T-helper 2 cell (primary cell): ENCODE data around the gene PPT1.

Source experiments
- DNase-seq, 5 experiments: peaks; one replicate each; pipeline versions ENCODE4 v3.0.0 to v3.0.0-alpha.2; 2012 to 2022

Gene PPT1

GRCh38 chr1:40092241-40092640 is 4.8 kb downstream of the PPT1 start:
- no peak for DNase-seq

GRCh38 chr1:40090652-40091355 is 6.2 kb downstream of the PPT1 start:
- no peak for DNase-seq

DNA sequence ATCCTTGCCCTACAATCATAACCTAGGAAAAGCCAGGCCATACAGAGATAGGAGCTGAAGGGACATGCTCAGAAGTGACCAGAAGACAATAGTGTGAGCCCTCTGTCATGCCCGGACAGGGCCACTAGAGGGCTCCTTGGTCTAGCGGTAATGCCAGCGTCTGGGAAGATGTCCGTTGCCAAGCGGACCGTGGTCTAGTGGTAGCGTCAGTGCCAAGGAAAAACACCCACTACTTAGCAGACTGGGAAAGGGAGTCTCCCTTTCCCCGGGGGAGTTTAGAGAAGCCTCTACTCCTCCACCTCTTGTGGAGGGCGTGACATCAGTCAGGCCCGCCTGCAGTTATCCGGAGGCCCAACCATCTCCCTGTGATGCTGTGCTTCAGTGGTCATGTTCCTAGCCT is 12.3 kb downstream of the PPT1 start:
- DNase-seq: peak in 1 of 5 experiments; percentile 16

DNA sequence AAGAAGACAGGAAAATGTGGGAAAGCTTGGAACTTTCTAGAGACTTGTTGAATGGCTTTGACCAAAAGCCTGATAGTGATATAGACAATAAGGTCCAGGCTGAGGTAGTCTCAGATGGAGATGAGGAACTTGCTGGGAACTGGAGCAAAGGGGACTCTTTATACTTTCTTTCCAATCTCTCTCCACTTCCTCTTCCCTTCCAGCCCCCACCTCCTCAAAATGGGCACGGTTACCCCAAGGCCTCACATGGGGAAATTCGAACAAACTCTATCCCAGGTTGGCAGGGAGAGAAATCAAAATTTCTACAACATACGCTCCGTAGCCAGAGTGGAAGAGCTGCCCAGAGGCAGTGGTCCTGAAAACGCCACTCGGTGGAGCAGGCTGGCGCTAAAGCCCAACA is 15.2 kb downstream of the PPT1 start:
- no peak for DNase-seq

DNA sequence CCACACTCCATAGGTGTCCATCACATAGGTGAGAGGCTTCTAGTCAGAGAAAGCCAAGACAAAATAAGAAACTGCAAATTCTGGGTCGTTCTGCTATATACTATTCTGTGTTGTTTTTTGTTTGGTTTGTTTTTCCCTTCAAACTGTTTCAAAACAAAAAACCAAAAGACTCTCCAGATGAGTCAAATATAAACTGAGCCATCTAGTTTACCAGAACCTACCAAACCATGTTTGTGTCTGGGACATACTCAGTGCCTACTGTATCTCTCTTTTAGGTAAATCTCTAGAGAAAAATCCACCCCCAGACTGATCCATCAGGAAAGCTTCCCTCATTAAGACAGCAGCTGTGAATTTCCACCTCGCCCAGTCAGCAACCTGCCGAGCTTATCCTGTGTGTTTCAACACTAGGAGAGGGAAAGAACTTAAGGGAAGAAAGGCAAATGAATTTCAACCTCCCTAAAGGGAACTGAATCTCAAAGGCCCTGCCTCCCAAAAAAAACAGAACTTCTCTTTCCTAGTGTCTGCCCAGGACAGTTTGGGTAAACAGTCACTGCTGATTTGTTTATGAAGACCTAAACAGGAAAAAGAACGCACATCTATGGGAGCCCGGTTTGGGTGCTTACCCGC is 17.2 kb downstream of the PPT1 start:
- DNase-seq: peak in 1 of 5 experiments; percentile 65

DNA sequence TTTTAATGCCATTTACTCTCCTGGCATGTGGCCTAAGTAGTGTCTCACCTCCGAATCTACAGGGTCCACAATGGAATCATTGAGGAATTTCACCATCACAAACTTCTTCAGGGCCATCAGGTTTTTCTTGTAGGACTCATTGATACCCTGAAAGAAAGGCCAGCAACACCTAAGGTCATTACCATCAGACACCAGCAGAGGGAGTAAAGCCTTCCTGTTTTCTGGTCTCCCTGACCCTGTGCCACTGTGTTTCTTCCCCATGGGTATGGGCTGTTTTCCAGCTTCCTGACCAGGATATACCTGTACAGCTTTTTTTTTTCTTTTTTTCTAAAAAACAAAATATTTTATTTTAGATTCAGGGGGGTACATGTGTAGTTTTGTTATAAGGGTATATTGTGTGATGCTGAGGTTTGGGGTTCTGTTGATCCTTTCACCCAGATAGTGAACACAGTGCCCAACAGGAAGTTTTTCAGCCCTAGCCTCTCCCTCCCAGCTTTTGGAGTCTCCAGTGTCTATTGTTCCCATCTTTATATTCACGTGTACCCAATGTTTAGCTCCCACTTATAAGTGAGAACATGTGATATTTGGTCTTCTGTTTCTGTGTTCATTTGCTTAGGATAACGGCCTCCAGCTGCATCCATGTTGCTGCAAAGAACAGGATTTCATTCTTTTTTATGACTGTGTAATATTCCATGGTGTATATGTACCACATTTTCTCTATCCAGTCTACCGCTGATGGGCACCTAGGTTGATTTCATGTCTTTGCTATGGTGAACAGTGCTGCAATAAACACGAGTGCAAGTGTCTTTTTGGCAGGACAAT is 18.3 kb downstream of the PPT1 start:
- peak in 3 of 5 experiments; percentile 16 to 66 (median 17) for DNase-seq

- no peak for DNase-seq
Observed at GRCh38 chr1:40076895-40077312, 20.1 kb downstream of the PPT1 start.

GRCh38 chr1:40075266-40075665 is 21.8 kb downstream of the PPT1 start:
- no peak for DNase-seq

DNA sequence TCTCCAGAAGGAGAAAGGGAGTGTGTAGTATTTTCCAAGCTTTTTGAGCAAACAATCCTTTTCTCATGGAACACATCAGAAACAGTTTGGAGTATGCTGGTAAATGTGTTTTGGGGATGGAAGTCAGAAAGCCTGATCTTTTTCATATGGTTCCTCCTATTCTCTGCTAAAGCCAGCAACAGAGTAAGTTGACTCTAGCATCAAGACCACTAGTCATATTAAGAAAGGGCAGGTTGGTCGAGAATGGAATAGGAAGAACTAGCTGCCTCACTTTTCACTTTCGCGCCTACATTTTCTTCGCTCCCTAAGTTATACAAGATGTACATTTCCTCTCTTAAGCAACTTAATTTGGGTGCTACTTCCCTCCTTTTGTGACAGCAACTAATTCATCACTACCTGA is 24.0 kb downstream of the PPT1 start:
- no peak for DNase-seq

DNA sequence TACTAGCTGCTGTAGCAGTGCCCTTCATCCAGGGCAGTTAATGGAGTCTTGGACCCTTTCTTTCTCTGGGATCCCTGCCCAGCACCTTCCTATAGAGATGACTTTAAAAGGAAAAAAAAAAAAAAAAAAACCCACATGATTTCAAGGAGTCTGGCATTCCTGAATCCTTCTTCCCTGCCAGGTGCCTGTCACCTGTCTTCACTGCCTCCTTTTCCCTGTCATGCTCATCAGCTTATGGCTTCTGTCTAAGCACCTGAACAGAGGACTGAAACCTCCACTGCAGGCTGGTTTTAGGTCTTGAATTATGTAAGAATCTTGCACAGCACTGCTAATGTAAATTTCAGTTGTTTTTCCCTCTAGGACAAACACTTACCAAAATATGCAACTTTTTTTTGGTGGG is 24.9 kb downstream of the PPT1 start:
- no peak for DNase-seq

DNA sequence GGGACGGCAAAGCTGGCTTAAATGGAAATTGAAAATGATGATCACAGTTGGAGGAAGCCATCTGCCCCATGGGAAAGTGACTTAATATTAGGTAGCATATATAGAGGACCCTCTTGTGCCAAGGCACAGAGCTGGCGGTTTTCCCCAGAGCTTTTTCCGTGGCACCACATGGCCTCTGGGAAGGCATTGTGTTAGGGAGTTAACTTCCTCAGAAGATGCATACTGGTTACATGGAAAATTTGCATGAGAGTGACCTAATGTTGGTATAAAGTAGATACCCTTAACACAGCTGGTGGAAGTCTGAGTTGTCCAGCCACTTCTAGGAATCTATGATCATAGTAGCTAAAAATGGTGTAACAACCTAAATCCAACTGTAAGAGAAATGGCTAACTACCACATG is 29.2 kb downstream of the PPT1 start:
- DNase-seq: no peak

- DNase-seq: no peak
Observed at GRCh38 chr1:40067023-40067422, 30.0 kb downstream of the PPT1 start.

DNA sequence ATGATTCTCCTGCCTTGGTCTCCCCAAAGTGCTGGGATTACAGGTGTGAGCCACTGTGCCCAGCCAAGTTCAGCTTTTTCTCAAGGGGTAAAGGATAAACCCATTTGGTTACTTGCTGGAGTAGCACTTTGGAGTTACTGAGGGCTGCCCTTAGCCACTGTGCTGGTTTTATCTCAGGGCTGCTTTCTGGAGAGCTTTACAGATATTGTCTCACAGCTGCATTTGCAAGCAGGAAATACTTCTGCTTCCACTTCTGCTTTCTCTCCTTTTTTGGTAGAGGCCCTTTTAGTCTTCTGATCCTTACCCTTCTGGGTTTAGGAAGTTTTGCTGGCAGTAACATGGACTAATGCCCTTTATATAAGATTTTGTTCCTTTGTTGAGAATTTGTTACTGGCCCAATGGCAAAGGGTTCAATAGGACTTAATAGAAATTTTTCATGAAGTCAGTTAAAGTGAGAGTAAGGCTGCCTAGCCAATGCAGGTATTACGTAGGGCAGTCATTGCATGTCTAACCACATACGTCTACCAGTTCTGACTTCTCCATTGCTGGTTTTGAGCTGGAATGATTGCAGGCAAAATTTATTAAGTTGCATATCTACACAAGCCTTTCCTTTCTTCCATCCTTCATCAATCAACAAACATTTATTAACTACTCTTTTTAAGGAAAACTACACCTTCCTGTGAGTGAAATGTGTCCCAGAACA is 32.1 kb downstream of the PPT1 start:
- peak in 1 of 5 experiments; percentile 26 for DNase-seq

GRCh38 chr1:40059960-40060750 is 36.9 kb downstream of the PPT1 start:
- peak in 1 of 5 experiments; percentile 61 for DNase-seq

DNA sequence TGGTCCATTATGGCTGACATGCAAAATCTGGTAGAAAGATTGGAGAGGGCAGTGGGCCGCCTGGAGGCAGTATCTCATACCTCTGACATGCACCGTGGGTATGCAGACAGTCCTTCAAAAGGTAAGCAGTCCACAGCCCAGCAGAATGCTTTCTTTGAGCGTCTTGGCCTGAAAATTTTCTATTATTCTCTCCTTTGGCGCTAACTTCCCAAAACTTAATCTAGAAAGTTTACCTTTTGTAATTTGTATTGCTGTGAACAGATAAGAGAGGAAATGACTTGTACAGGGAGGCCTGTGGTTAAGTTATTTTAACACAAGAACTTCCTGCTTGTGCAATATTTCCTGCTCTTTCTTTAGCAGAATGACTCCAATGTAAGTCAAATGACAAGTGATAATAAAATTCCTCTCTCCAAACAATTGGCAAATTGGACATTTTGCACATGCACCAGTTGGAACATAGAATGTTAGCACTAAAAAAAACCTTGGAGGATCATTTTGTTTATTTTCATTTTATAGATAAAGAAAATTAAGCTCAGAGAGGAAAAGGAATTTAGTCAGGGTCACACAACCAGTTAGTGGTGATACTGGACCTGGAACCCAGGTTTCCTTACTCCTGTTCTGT is 37.6 kb downstream of the PPT1 start:
- DNase-seq: peak in 2 of 5 experiments; percentile 44 to 77

GRCh38 chr1:40058453-40059337 is 38.4 kb downstream of the PPT1 start:
- DNase-seq: peak in 1 of 5 experiments; percentile 26

DNA sequence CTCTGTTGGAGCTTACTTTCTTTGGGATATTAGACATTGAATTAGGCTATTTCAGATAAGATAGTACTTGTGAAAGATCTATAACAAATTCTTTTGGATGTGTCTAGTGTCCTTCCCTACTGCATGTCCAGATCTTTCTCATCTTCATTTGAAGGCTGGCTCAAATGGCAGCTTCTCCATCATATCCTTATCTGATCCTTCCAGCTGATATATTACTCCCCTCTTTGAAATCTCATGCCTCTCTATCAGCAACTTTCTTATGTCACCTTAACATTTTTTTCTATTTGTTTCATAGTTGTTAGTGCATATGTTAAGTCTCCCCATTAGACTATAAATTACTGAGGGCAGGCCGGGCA is 39.0 kb downstream of the PPT1 start:
- no peak for DNase-seq

DNA sequence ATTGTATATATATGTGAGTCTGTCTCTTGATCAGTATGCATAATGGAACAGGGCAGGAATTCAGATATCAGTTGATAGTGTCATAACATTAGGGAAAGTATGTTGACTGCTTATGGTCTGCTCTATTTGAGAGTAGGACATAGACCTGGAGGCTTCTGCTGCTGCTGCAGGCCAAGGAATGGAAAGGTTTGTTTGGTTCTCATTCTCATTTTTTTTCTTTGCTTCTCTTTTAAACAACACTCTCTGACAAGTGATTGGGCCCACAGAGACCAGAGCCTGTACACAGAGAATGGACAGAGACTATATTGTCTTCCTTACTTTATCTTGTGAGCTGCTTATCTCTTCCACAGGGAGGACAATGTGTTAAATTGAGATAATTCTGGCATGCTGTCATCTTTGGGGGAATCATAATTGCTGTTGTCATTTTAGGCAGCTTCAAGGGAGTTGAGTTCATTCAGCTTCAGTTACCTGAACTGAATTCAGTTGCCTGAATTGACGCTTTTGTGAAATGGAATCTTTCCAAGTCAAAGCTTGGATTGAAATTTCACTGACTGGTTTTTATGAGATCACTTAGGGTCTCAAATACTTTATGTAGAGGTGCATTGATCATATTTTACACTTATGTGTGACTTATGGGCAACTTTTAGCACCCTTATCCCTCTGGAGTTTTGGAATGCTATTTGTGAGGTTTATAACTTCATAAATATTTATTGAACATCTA is 39.6 kb downstream of the PPT1 start:
- DNase-seq: no peak

DNA sequence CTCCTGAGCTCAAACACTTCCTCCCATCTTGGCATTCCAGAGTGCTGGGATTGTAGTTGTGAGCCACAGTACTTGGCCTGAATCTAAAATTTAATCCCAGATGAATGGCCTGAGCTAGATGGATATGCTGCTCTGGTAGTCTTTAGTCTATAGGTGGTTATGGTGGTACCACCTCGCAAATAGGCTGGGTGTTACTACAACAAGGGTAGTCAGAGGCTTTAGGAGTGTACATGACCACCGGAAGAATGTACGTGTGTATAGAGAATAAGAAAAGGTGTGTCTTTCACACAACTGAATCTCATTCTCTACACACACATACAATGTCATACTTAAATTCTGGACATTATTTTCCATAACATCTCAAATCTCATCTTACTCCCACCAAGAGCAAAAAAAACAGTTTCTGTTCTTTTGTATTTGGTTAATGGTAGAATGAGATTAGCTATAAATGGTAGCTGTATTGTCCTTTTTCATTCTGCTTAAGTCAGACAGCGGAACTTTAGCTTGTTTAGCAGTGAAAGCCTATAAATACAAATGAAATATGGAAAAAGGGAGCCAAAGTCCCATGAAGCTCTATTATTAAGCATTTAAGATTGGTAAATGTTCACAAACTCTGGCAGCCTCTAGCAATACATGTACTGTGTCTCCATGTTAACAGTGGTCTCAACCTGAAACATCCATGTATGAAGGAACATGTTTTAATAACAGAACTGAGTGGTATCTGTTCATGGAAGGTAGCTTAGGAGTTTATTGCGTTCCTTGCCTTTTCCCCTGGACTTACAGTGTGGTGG is 40.3 kb downstream of the PPT1 start:
- DNase-seq: no peak
